GM12875 (cell line): ENCODE results near the gene TEX261.

ENCODE experiments used
- H3K4me3 ChIP-seq: one replicate; pipeline ENCODE4 v1.5.1; 2011; ENCODE audit warnings: low read depth, low read length, control low read depth
- TF ChIP-seq, protein P1 (sequence below): IDR thresholded peaks from 2 replicates; pipeline ENCODE4 v1.5.1; 2011; ENCODE audit warnings: low read depth, mild to moderate bottlenecking, control low read depth, inconsistent platforms, low read length, moderate library complexity, borderline replicate concordance; ENCODE audit not compliant: insufficient read depth

The TEX261 gene

DNA sequence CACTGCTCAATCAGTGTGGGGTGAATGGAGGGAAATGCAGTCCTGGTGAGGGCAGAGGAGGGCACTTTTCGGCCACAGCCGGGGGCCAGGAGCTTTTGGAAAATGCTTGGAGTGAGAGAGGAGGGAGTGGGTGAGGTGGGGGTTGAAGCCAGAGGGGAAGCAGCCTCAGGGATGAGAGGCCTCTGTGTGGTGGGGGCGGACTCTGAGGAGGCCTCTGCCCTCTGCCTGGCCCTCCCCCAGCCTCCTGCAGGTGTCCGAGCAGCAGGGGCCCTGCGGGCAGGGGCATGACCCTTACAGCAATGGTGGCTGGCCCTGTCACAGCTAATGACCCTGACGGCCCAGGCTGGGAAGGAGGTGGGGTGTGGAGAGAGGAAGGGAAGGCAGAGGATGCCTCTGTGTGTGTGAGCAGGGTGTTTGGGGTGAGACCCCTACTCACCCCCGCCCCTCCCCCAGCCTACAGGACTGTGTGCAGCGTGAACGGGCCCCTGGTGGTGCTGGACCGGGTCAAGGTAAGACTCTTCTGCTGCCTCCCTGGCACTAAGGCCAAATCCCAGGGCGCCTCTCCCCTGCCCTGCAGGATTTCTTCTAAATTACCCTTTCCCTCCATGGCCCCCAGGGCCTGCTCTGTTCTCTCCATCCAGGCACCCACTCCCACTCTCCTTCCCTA, 51.3 kb downstream of the TEX261 start:
- H3K4me3 ChIP-seq, result no peak overlapping the region
- TF ChIP-seq, protein P1, sequence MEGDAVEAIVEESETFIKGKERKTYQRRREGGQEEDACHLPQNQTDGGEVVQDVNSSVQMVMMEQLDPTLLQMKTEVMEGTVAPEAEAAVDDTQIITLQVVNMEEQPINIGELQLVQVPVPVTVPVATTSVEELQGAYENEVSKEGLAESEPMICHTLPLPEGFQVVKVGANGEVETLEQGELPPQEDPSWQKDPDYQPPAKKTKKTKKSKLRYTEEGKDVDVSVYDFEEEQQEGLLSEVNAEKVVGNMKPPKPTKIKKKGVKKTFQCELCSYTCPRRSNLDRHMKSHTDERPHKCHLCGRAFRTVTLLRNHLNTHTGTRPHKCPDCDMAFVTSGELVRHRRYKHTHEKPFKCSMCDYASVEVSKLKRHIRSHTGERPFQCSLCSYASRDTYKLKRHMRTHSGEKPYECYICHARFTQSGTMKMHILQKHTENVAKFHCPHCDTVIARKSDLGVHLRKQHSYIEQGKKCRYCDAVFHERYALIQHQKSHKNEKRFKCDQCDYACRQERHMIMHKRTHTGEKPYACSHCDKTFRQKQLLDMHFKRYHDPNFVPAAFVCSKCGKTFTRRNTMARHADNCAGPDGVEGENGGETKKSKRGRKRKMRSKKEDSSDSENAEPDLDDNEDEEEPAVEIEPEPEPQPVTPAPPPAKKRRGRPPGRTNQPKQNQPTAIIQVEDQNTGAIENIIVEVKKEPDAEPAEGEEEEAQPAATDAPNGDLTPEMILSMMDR, result no peak

DNA sequence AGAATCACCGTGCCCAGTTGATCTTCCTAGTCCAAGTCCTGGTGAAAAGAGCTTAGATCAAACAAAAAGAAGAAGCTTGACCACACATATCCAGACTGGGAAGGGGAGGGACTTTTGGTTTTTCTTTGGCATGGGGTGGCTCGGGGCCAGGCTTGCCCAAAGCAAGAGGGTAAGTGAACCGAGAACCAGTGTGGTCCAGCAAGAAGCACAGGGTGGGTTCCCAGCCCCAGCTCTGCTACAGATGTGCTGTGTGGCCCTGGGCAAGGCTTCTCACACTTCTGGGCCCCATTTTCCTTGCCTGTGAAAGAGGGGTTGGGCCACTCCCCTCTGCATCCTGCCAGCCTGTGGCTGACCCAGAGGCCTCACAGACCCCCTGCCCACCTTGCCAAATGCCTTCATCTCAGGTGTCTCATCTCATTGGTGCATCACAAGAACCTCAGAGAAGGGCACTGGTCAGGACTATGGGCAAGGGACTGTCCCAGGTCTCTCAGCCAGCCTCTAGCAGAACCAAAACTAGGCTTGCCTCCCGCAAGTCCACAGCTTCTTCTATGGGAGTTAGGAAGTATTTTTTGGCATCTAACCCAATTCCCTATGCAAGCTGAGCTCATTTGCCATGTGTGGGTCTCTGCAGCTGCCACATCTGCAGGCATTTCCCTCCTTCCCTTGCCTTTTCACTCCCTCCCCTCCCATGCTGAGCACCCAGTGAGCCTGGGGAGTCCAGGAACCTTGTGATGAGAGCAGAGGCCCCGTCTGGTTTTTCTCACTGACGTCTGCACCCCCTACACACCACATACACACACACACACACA, 52.1 kb downstream of the TEX261 start:
- TF ChIP-seq, protein P1, result no peak
- no peak overlapping the region for H3K4me3 ChIP-seq

DNA sequence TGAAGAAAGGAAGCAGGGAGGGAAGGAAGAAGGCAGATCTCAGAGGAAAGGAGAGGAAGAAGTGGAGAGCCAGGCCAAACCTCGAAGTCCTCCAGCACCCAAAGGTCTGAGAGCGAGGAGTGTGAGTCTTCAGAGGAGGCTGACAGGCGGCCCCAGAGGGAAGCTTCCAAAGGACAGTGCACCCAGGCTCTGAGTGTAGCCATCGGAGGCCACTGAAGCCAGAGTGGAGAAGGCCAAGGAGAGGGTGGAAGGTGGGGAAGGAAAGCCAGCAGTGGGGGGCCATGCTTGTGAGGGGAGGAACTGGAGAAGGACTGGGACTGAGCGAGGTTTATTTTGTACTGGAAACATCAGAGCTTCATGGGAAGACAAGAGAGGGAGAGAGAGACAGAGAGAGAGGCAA, 53.0 kb downstream of the TEX261 start:
- no peak overlapping the region for H3K4me3 ChIP-seq
- TF ChIP-seq, protein P1, result no peak

DNA sequence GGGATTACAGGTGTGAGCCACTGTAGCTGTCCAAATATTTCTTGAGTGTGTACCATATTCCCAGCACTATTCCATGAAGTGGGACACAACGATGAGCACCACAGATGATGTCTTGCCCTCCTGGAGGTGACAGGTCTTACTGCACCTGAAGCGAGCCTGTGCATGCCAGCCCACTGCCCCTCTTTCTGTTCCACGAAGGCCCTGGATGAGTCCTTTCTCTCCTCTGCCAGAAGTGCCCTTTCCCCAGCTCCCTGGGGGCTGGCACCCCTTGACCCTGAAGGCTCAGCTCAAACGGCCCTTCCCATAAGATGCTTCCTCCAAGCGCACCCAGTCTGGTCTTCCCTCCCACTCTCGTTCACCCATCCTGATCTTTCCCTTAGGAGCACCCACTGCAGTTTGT, 53.5 kb downstream of the TEX261 start:
- H3K4me3 ChIP-seq, result no peak overlapping the region
- TF ChIP-seq, protein P1, result no peak

DNA sequence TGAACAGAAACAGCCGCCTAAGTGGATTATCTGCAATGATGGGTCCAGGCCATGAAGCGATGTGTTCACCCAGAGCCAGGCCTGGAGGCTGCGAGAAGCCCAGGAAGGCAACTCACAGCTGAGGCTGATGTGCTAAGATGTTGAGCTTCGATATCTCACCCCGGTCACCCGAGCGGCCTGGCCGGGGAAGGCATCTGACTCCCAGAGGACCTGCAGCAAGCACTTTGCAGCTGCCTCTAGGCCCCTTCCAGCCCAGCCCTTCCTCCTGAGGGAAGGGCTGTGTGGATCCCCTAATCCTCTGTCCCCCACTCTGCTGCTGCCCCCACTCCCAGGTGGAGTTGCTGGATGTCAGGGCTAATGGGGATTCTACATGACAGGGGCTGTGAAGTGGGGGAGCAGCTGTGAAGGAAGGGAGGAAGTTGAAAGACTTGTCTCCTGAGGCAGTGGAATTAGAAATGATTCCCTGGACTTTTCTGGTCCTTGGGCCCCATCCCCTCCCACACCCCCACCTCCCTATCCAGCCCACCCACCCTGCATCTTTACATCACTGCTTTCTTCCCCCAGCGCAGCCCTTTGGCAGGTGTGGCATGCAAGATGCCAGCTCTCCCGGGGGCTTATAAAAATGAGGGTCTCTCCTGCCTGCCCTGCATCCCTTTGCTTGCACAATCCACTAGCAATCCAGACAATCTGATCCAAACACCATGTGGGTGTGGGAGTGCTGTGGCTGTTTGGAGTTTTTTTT, 54.7 kb downstream of the TEX261 start:
- TF ChIP-seq, protein P1, result no peak
- H3K4me3 ChIP-seq, result no peak overlapping the region

DNA sequence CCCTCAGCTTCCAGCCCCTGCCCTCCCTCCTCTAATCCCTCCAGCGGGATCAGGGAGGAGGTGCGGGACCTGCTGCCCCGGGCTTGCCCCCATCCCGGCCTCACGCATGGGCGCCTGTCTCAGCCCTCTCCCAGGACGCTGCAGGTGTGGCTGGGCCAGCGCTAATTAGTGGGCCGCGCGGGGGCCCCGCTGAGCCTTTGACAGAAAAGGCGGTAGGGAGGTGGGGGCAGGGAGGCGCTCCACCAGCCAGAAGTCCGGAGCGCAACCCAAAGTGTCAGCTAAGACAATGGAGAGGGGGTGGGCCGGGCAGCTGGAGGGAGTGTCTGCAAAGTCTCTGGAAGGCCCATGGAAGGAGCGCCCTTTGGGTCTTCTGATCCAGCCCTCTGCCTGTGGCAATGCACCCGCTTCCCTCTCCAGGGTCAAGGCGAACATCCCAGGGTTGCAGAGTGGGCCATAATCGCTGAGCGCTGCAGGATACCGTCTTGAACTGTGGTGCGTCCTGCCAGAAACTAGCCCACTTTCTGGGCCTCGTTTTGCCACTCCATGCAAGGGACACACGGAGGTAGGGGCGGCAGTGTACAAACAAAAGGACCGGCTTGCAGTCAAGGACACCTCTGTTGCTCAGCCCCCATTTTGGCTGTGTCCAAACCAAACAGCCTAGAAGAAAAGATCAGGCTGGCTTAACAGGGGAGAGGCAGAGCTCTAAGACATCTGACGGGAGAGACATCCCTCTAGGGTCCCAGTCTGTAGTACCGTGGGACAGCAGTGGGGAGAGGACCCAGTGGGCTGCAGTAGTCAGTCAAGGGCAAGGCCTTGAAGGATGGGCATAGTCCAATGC, 55.5 kb downstream of the TEX261 start:
- no peak overlapping the region for H3K4me3 ChIP-seq
- TF ChIP-seq, protein P1, result no peak
